ENCODE data around the gene CTNS. TPM values are rescaled to one million over a fixed set of nuclear protein-coding genes. Genes with fewer than 3 reads are reported as not detected.

CTNS gene
- total RNA-seq, 1 experiment from 2014 or later, result 20.4 TPM

DNA sequence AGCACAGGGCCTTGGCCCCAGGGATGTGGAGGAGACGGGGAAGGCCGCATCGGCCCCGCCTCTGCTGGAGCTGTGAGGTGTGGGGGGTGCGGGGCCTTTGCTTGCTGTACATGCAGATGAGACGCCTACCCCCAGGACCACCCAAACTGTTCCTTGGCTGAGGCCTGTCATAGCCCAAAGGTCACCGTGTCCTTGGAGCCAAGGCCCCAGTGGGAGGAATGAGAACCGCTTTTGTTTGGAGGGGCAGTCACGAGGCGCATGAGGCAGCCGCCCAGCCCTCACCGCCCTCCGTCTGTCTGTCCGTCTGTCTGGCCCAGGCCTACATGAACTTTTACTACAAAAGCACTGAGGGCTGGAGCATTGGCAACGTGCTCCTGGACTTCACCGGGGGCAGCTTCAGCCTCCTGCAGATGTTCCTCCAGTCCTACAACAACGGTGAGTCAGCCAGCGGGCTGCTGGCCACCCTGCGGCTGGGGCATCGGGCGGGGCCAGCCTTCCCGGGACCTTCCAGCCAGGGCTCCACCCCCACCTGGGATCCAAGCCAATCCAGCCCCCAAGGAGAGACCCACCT, 23.1 kb downstream of the CTNS start:
- Histone ChIP-seq H3K4me1 (ENCODE audit: control insufficient read depth, insufficient read depth, low read length) (peaks cover 18% of the 10 kb centered on the region), H3K27ac (ENCODE audit: low read length) (peak overlapping the region; percentile 74), H3K4me3 (ENCODE audit: low read depth in 2 of 2, low read length in 2 of 2) (no peak overlapping the region), H3K36me3 (ENCODE audit: control insufficient read depth, insufficient read depth, low read length) (no peaks in the 10 kb centered on the region; the same call in 1 of the 2 replicates), H3K27me3 (ENCODE audit: control insufficient read depth, insufficient read depth, low read length) (no peaks in the 10 kb centered on the region), H3K9me3 (ENCODE audit: control insufficient read depth, insufficient read depth, low read depth, low read length) (no peaks in the 10 kb centered on the region)
- intact Hi-C loops (cut with micrococcal nuclease; ENCODE audit: unreplicated experiment) (no loop called here), in situ Hi-C loops (cut with HindIII; ENCODE audit: low pct_unique_long_range_greater_than_20kb, low sequenced_read_pairs) (no loop called here)
- TF ChIP-seq, protein P1, sequence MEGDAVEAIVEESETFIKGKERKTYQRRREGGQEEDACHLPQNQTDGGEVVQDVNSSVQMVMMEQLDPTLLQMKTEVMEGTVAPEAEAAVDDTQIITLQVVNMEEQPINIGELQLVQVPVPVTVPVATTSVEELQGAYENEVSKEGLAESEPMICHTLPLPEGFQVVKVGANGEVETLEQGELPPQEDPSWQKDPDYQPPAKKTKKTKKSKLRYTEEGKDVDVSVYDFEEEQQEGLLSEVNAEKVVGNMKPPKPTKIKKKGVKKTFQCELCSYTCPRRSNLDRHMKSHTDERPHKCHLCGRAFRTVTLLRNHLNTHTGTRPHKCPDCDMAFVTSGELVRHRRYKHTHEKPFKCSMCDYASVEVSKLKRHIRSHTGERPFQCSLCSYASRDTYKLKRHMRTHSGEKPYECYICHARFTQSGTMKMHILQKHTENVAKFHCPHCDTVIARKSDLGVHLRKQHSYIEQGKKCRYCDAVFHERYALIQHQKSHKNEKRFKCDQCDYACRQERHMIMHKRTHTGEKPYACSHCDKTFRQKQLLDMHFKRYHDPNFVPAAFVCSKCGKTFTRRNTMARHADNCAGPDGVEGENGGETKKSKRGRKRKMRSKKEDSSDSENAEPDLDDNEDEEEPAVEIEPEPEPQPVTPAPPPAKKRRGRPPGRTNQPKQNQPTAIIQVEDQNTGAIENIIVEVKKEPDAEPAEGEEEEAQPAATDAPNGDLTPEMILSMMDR (IDR thresholded peaks at IDR 0.05), result no peak
- TF ChIP-seq TCF7L2 (IDR thresholded peaks at IDR 0.05; ENCODE audit: low read depth, low read length), result no peak
- TF ChIP-seq POLR2AphosphoS5 (IDR thresholded peaks at IDR 0.05; ENCODE audit: low read depth, low read length), result no peak
- TF ChIP-seq SIN3A (IDR thresholded peaks at IDR 0.05; ENCODE audit: borderline replicate concordance, insufficient read depth, low read depth, low read length), result no peak
- TF ChIP-seq, protein P2, sequence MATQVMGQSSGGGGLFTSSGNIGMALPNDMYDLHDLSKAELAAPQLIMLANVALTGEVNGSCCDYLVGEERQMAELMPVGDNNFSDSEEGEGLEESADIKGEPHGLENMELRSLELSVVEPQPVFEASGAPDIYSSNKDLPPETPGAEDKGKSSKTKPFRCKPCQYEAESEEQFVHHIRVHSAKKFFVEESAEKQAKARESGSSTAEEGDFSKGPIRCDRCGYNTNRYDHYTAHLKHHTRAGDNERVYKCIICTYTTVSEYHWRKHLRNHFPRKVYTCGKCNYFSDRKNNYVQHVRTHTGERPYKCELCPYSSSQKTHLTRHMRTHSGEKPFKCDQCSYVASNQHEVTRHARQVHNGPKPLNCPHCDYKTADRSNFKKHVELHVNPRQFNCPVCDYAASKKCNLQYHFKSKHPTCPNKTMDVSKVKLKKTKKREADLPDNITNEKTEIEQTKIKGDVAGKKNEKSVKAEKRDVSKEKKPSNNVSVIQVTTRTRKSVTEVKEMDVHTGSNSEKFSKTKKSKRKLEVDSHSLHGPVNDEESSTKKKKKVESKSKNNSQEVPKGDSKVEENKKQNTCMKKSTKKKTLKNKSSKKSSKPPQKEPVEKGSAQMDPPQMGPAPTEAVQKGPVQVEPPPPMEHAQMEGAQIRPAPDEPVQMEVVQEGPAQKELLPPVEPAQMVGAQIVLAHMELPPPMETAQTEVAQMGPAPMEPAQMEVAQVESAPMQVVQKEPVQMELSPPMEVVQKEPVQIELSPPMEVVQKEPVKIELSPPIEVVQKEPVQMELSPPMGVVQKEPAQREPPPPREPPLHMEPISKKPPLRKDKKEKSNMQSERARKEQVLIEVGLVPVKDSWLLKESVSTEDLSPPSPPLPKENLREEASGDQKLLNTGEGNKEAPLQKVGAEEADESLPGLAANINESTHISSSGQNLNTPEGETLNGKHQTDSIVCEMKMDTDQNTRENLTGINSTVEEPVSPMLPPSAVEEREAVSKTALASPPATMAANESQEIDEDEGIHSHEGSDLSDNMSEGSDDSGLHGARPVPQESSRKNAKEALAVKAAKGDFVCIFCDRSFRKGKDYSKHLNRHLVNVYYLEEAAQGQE (IDR thresholded peaks at IDR 0.05; ENCODE audit: insufficient read depth in 1 of 2, low read depth in 2 of 2, low read length in 1 of 2), result no peak
- ChIA-PET POLR2A (no interaction called here), CTCF (no interaction called here)
- DNase-seq (ENCODE audit: low read depth, low spot score) (no peak), ATAC-seq (peak; percentile 78)
- BruUV-seq (replicated peaks), result no TSS peak

DNA sequence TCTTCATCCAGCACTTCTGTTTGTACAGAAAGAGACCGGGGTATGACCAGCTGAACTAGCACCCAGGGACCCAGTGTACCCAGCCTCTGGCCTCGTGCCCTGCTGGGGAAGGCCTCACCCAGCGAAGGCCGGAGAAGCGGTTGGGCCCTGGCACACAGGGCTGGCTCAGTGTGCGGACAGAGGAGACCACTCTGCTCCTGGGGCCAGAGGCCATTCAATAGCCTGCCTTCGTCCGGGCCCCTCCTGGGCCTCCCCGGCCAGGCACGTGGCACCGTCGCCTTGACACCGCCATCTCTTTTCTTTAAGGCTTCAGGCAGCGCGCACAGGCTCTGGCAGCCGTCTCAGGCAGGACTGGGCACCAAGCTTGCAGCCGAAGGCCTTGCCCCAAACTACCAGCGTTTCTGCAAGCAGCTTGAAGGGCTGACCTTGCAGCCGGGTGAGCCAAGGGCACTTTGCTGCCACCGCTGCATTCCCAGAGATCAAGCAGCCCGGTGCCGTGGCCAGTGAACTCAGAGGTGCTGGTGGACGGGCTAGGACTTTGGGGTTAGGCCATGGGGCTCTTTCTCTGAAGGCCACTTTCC, 23.8 kb downstream of the CTNS start:
- in situ Hi-C loops (cut with HindIII; ENCODE audit: low pct_unique_long_range_greater_than_20kb, low sequenced_read_pairs) (no loop called here), intact Hi-C loops (cut with micrococcal nuclease; ENCODE audit: unreplicated experiment) (no loop called here)
- Histone ChIP-seq H3K36me3 (ENCODE audit: control insufficient read depth, insufficient read depth, low read length) (no peaks in the 10 kb centered on the region; the same call in 1 of the 2 replicates), H3K4me1 (ENCODE audit: control insufficient read depth, insufficient read depth, low read length) (peaks cover 18% of the 10 kb centered on the region), H3K27me3 (ENCODE audit: control insufficient read depth, insufficient read depth, low read length) (no peaks in the 10 kb centered on the region), H3K4me3 (ENCODE audit: low read depth in 2 of 2, low read length in 2 of 2) (no peak overlapping the region), H3K27ac (ENCODE audit: low read length) (peak overlapping the region; percentile 74), H3K9me3 (ENCODE audit: control insufficient read depth, insufficient read depth, low read depth, low read length) (no peaks in the 10 kb centered on the region)
- DNase-seq (ENCODE audit: low read depth, low spot score), result no peak
- TF ChIP-seq, protein P1 (IDR thresholded peaks at IDR 0.05), result no peak
- TF ChIP-seq, protein P2 (IDR thresholded peaks at IDR 0.05; ENCODE audit: insufficient read depth in 1 of 2, low read depth in 2 of 2, low read length in 1 of 2), result no peak
- no peak for TF ChIP-seq SIN3A (IDR thresholded peaks at IDR 0.05; ENCODE audit: borderline replicate concordance, insufficient read depth, low read depth, low read length)
- no peak for TF ChIP-seq TCF7L2 (IDR thresholded peaks at IDR 0.05; ENCODE audit: low read depth, low read length)
- TF ChIP-seq POLR2AphosphoS5 (IDR thresholded peaks at IDR 0.05; ENCODE audit: low read depth, low read length), result no peak; the same call in 1 of the 2 replicates
- peak; percentile 26 for ATAC-seq
- no TSS peak for BruUV-seq (replicated peaks)
- ChIA-PET POLR2A (no interaction called here), CTCF (no interaction called here)

Data from Panc1 (cell line).